NCI-H1930 (cell line): Measurements from ENCODE around the gene IL20RB.

Experiments used
- DNase-seq, 2 experiments: peaks; one replicate each; lab custom pipeline; 2025; lab: John Stamatoyannopoulos, UW

Gene IL20RB

GRCh38 chr3:137039570-137039969, 81.8 kb downstream of the IL20RB start:
- DNase-seq = no peak

- no peak for DNase-seq
Measured at GRCh38 chr3:137041251-137041650, 83.5 kb downstream of the IL20RB start.

- DNase-seq = no peak
Measured at GRCh38 chr3:137041686-137042085, 83.9 kb downstream of the IL20RB start.

- DNase-seq = no peak
Measured at GRCh38 chr3:137046747-137047146, 89.0 kb downstream of the IL20RB start.

- no peak for DNase-seq
Measured at GRCh38 chr3:137047240-137047639, 89.5 kb downstream of the IL20RB start.

- DNase-seq = no peak
Measured at GRCh38 chr3:137050281-137050680, 92.5 kb downstream of the IL20RB start.

- DNase-seq = no peak
Measured at GRCh38 chr3:137052298-137052697, 94.5 kb downstream of the IL20RB start.
